GM10248 (cell line): Measurements from ENCODE around the gene RRM2.
"Not testable (repeated sequence)": the region's sequence is repeated elsewhere in the genome, so short reads cannot be mapped to it uniquely, and the experiment has no call there.

ENCODE experiments used
- CTCF ChIA-PET: fragments of 300-600 bp; sonication (Branson Sonifier 250); formaldehyde crosslinking; extraction: SDS; loops from one replicate; lab custom pipeline; 2021; ENCODE audit warnings: antibody characterized with exemption; lab: Yijun Ruan, JAX
- POLR2A ChIA-PET: fragments of 350-650 bp; sonication (Branson Sonifier 250); formaldehyde crosslinking; extraction: SDS; loops from one replicate; lab custom pipeline; 2020; ENCODE audit warnings: antibody characterized with exemption; lab: Yijun Ruan, JAX
- DNase-seq: peaks from one replicate; pipeline ENCODE4 v3.0.0; 2012; ENCODE audit errors: extremely low spot score
- CTCF ChIP-seq: IDR thresholded peaks from 2 replicates; pipeline ENCODE4 v1.5.1; 2012; ENCODE audit warnings: mild to moderate bottlenecking, low read depth; ENCODE audit errors: extremely low read depth, missing control alignments, control extremely low read depth

The RRM2 gene

GRCh38 chr2:10096641-10097040 is 25.9 kb upstream of the RRM2 start:
- POLR2A ChIA-PET, result no interaction called here
- CTCF ChIA-PET, result interaction anchor here (0.7 to 21.6 kb wide), 29 partner anchors 7 to 352 kb away, joined by 3 to 390 read pairs (median 5); partner anchors contain the start of genes CYS1 and ODC1
- no peak for DNase-seq
- TF ChIP-seq CTCF, result no peak

GRCh38 chr2:10097352-10098148 is 25.0 kb upstream of the RRM2 start:
- POLR2A ChIA-PET, result no interaction called here
- peak; percentile 92 for TF ChIP-seq CTCF
- CTCF ChIA-PET, result interaction anchor here (0.7 to 21.6 kb wide), 32 partner anchors 8 to 351 kb away, joined by 3 to 390 read pairs (median 5); partner anchors contain the start of genes CYS1 and ODC1
- peak; percentile 76 for DNase-seq

- TF ChIP-seq CTCF, result no peak
- ChIA-PET CTCF (interaction anchor here (1.0 to 4.2 kb wide), 8 partner anchors 10 to 333 kb away, joined by 3 to 22 read pairs (median 6); no protein-coding TSS in a partner anchor), POLR2A (no interaction called here)
- no peak for DNase-seq
Measured at GRCh38 chr2:10101491-10101890, 21.0 kb upstream of the RRM2 start.

- CTCF ChIA-PET, result interaction anchor here (1.1 to 4.2 kb wide), 8 partner anchors 11 to 331 kb away, joined by 3 to 22 read pairs (median 5); no protein-coding TSS in a partner anchor
- POLR2A ChIA-PET, result no interaction called here
Measured at GRCh38 chr2:10103179-10103578, 19.4 kb upstream of the RRM2 start.

GRCh38 chr2:10104906-10105305 is 17.6 kb upstream of the RRM2 start:
- CTCF ChIA-PET, result interaction anchor here (1.2 to 4.0 kb wide), 5 partner anchors 9 to 329 kb away, joined by 3 to 24 read pairs (median 7); no protein-coding TSS in a partner anchor
- POLR2A ChIA-PET, DNase-seq: not testable (repeated sequence)

More at GRCh38 chr2:10103179-10103578, 19.4 kb upstream of the RRM2 start:
- DNase-seq, result no peak
- no peak for TF ChIP-seq CTCF

GRCh38 chr2:10109311-10109710 is 13.2 kb upstream of the RRM2 start:
- ChIA-PET CTCF (interaction anchor here (1.7 to 3.7 kb wide), 5 partner anchors 11 to 37 kb away, joined by 4 to 12 read pairs (median 5); no protein-coding TSS in a partner anchor), POLR2A (no interaction called here)
- no peak for DNase-seq
- no peak for TF ChIP-seq CTCF

- DNase-seq, result no peak
- ChIA-PET CTCF (interaction anchor here (0.9 to 5.3 kb wide), 7 partner anchors 17 to 331 kb away, joined by 3 to 30 read pairs (median 13); no protein-coding TSS in a partner anchor), POLR2A (no interaction called here)
- no peak for TF ChIP-seq CTCF
Measured at GRCh38 chr2:10119027-10119325, 3.6 kb upstream of the RRM2 start.
